ENCODE data around the gene TDRKH. TPM values are rescaled to one million over a fixed set of nuclear protein-coding genes. Genes with fewer than 3 reads are reported as not detected.

Gene TDRKH
- total RNA-seq, 1 donor from 2014 or later, result 8.9 TPM

GRCh38 chr1:151805066-151805820 lies 14.9 kb upstream of the TDRKH start, which contains the start of gene LINGO4:
LINGO4 (minus strand) TSS chr1:151805419; CDS start chr1:151802704, 2,715 bp downstream.
- H3K36me3 Mint-ChIP-seq, result no peaks in the 10 kb centered on the region

GRCh38 chr1:151803915-151804314 lies 13.6 kb upstream of the TDRKH start:
- Mint-ChIP-seq H3K9me3 (no peaks in the 10 kb centered on the region), H3K36me3 (no peaks in the 10 kb centered on the region), H3K27me3 (peaks cover 64% of the 10 kb centered on the region), H3K4me1 (ENCODE audit: unreplicated experiment) (peaks cover 7% of the 10 kb centered on the region), H3K4me3 (no peak overlapping the region), H3K27ac (no peak overlapping the region)
- no peak for DNase-seq (ENCODE audit: extremely low spot score, unreplicated experiment)
- no peak for TF ChIP-seq CTCF (conservative IDR thresholded peaks at IDR 0.05)

More at GRCh38 chr1:151805066-151805820, 14.9 kb upstream of the TDRKH start, which contains the start of gene LINGO4:
- no peak within 1 kb of the TSS for H3K4me3 Mint-ChIP-seq
- no peaks in the 10 kb centered on the region for H3K9me3 Mint-ChIP-seq
- H3K27ac Mint-ChIP-seq, result no peak within 1 kb of the TSS
- no peak for DNase-seq (ENCODE audit: extremely low spot score, unreplicated experiment)
- no peak for TF ChIP-seq CTCF (conservative IDR thresholded peaks at IDR 0.05)
- peaks cover 10% of the 10 kb centered on the region for H3K4me1 Mint-ChIP-seq (ENCODE audit: unreplicated experiment)
- H3K27me3 Mint-ChIP-seq, result peaks cover 54% of the 10 kb centered on the region

GRCh38 chr1:151803164-151803563 lies 12.9 kb upstream of the TDRKH start:
- H3K36me3 Mint-ChIP-seq, result no peaks in the 10 kb centered on the region
- H3K27ac Mint-ChIP-seq, result no peak overlapping the region
- H3K4me1 Mint-ChIP-seq (ENCODE audit: unreplicated experiment), result peaks cover 7% of the 10 kb centered on the region
- no peak for TF ChIP-seq CTCF (conservative IDR thresholded peaks at IDR 0.05)
- H3K27me3 Mint-ChIP-seq, result peaks cover 63% of the 10 kb centered on the region
- no peak overlapping the region for H3K4me3 Mint-ChIP-seq
- H3K9me3 Mint-ChIP-seq, result no peaks in the 10 kb centered on the region
- DNase-seq (ENCODE audit: extremely low spot score, unreplicated experiment), result no peak

GRCh38 chr1:151802372-151802771 lies 12.1 kb upstream of the TDRKH start:
- Mint-ChIP-seq H3K9me3 (no peaks in the 10 kb centered on the region), H3K27ac (no peak overlapping the region), H3K36me3 (no peaks in the 10 kb centered on the region), H3K4me1 (ENCODE audit: unreplicated experiment) (peaks cover 7% of the 10 kb centered on the region), H3K4me3 (no peak overlapping the region), H3K27me3 (peaks cover 56% of the 10 kb centered on the region)
- no peak for TF ChIP-seq CTCF (conservative IDR thresholded peaks at IDR 0.05)
- DNase-seq (ENCODE audit: extremely low spot score, unreplicated experiment), result no peak

- DNase-seq (ENCODE audit: extremely low spot score, unreplicated experiment), result no peak
- no peak for TF ChIP-seq CTCF (conservative IDR thresholded peaks at IDR 0.05)
- Mint-ChIP-seq H3K27ac (no peak overlapping the region), H3K36me3 (no peaks in the 10 kb centered on the region), H3K9me3 (no peaks in the 10 kb centered on the region), H3K27me3 (peaks cover 60% of the 10 kb centered on the region), H3K4me1 (ENCODE audit: unreplicated experiment) (peaks cover 7% of the 10 kb centered on the region), H3K4me3 (no peak overlapping the region)
Observed at GRCh38 chr1:151801846-151802245, 11.5 kb upstream of the TDRKH start.
